DND-41 (cell line): ENCODE results near the gene HAND1.

Source experiments
- CTCF ChIP-seq: IDR thresholded peaks from 2 replicates; pipeline ENCODE4 v1.5.1; 2012; ENCODE audit warnings: borderline replicate concordance, low read length, moderate library complexity, mild to moderate bottlenecking; ENCODE audit not compliant: poor library complexity, severe bottlenecking; ENCODE audit errors: extremely low read depth
- EZH2 ChIP-seq: IDR thresholded peaks from 3 replicates; pipeline ENCODE4 v1.6.1; 2012; ENCODE audit warnings: borderline replicate concordance, low read depth, mild to moderate bottlenecking, moderate library complexity, low read length, inconsistent platforms; ENCODE audit not compliant: severe bottlenecking

- TF ChIP-seq CTCF (no peak), EZH2 (no peak)
Measured at GRCh38 chr5:154430466-154430865, 47.6 kb downstream of the HAND1 start.
